ENCODE results near the gene CDH12. TPM values are rescaled to one million over a fixed set of nuclear protein-coding genes. Genes with fewer than 3 reads are reported as not detected.
"Not testable (repeated sequence)": the region's sequence is repeated elsewhere in the genome, so short reads cannot be mapped to it uniquely, and the experiment has no call there.

CDH12 gene
- total and polyA plus RNA-seq, 4 donors, result 5.8 to 29.9 (median 8.2) TPM

GRCh38 chr5:22164910-22165748 is 688.0 kb downstream of the CDH12 start:
- not testable (repeated sequence) for H3K27ac ChIP-seq (ENCODE audit: low read depth, low read length); H3K27me3 ChIP-seq (ENCODE audit: control insufficient read depth, insufficient read depth, low read length); H3K4me3 ChIP-seq (ENCODE audit: low read depth, low read length); H3K36me3 ChIP-seq (ENCODE audit: control insufficient read depth, insufficient read depth, low read length); H3K9me3 ChIP-seq (ENCODE audit: control insufficient read depth, insufficient read depth, low read length); H3K4me1 ChIP-seq (ENCODE audit: control insufficient read depth, insufficient read depth, low read length); DNase-seq (ENCODE audit: low read depth in 4 of 6, low spot score in 6 of 6)
- WGBS (ENCODE audit: insufficient coverage), result no CpG with 5 or more reads among the region's 7 CpGs

- DNase-seq (ENCODE audit: low read depth in 4 of 6, low spot score in 6 of 6); H3K9me3 ChIP-seq (ENCODE audit: control insufficient read depth, insufficient read depth, low read length); H3K27ac ChIP-seq (ENCODE audit: low read depth, low read length); H3K27me3 ChIP-seq (ENCODE audit: control insufficient read depth, insufficient read depth, low read length); H3K4me3 ChIP-seq (ENCODE audit: low read depth, low read length); H3K36me3 ChIP-seq (ENCODE audit: control insufficient read depth, insufficient read depth, low read length); H3K4me1 ChIP-seq (ENCODE audit: control insufficient read depth, insufficient read depth, low read length): not testable (repeated sequence)
- WGBS (ENCODE audit: insufficient coverage), result no CpG with 5 or more reads among the region's 1 CpG
These were observed 696.2 kb downstream of the CDH12 start for GRCh38 chr5:22156953-22157352.

- H3K36me3 ChIP-seq (ENCODE audit: control insufficient read depth, insufficient read depth, low read length); DNase-seq (ENCODE audit: low read depth in 4 of 6, low spot score in 6 of 6); H3K27ac ChIP-seq (ENCODE audit: low read depth, low read length); H3K4me3 ChIP-seq (ENCODE audit: low read depth, low read length); H3K9me3 ChIP-seq (ENCODE audit: control insufficient read depth, insufficient read depth, low read length); H3K4me1 ChIP-seq (ENCODE audit: control insufficient read depth, insufficient read depth, low read length); H3K27me3 ChIP-seq (ENCODE audit: control insufficient read depth, insufficient read depth, low read length): not testable (repeated sequence)
- WGBS (ENCODE audit: insufficient coverage), result 100% methylated on average over 1 of the region's 2 CpGs
These were observed 698.4 kb downstream of the CDH12 start for GRCh38 chr5:22154779-22155178.

GRCh38 chr5:22151801-22152200 is 701.3 kb downstream of the CDH12 start:
- not testable (repeated sequence) for H3K27me3 ChIP-seq (ENCODE audit: control insufficient read depth, insufficient read depth, low read length); H3K4me1 ChIP-seq (ENCODE audit: control insufficient read depth, insufficient read depth, low read length); H3K4me3 ChIP-seq (ENCODE audit: low read depth, low read length); H3K27ac ChIP-seq (ENCODE audit: low read depth, low read length); H3K36me3 ChIP-seq (ENCODE audit: control insufficient read depth, insufficient read depth, low read length); H3K9me3 ChIP-seq (ENCODE audit: control insufficient read depth, insufficient read depth, low read length); DNase-seq (ENCODE audit: low read depth in 4 of 6, low spot score in 6 of 6)
- 84% methylated on average over 3 of the region's 9 CpGs for WGBS (ENCODE audit: insufficient coverage)

GRCh38 chr5:22140418-22140817 is 712.7 kb downstream of the CDH12 start:
- not testable (repeated sequence) for H3K27me3 ChIP-seq (ENCODE audit: control insufficient read depth, insufficient read depth, low read length); H3K9me3 ChIP-seq (ENCODE audit: control insufficient read depth, insufficient read depth, low read length); DNase-seq (ENCODE audit: low read depth in 4 of 6, low spot score in 6 of 6); H3K4me1 ChIP-seq (ENCODE audit: control insufficient read depth, insufficient read depth, low read length); H3K4me3 ChIP-seq (ENCODE audit: low read depth, low read length); H3K27ac ChIP-seq (ENCODE audit: low read depth, low read length); H3K36me3 ChIP-seq (ENCODE audit: control insufficient read depth, insufficient read depth, low read length)
- WGBS (ENCODE audit: insufficient coverage), result no CpG with 5 or more reads among the region's 1 CpG

- H3K36me3 ChIP-seq (ENCODE audit: control insufficient read depth, insufficient read depth, low read length); H3K4me1 ChIP-seq (ENCODE audit: control insufficient read depth, insufficient read depth, low read length); H3K4me3 ChIP-seq (ENCODE audit: low read depth, low read length); H3K27me3 ChIP-seq (ENCODE audit: control insufficient read depth, insufficient read depth, low read length); H3K27ac ChIP-seq (ENCODE audit: low read depth, low read length); H3K9me3 ChIP-seq (ENCODE audit: control insufficient read depth, insufficient read depth, low read length): not testable (repeated sequence)
- peak in 2 of 6 donors; percentile 33 to 80 for DNase-seq (ENCODE audit: low read depth in 4 of 6, low spot score in 6 of 6)
- no CpG with 5 or more reads among the region's 6 CpGs for WGBS (ENCODE audit: insufficient coverage)
These were observed 713.4 kb downstream of the CDH12 start for GRCh38 chr5:22139662-22140300.

GRCh38 chr5:22111320-22111719 is 741.8 kb downstream of the CDH12 start:
- Histone ChIP-seq H3K9me3 (ENCODE audit: control insufficient read depth, insufficient read depth, low read length) (no peaks in the 10 kb centered on the region), H3K4me1 (ENCODE audit: control insufficient read depth, insufficient read depth, low read length) (no peaks in the 10 kb centered on the region), H3K27me3 (ENCODE audit: control insufficient read depth, insufficient read depth, low read length) (no peaks in the 10 kb centered on the region), H3K27ac (ENCODE audit: low read depth, low read length) (no peak overlapping the region), H3K36me3 (ENCODE audit: control insufficient read depth, insufficient read depth, low read length) (no peaks in the 10 kb centered on the region), H3K4me3 (ENCODE audit: low read depth, low read length) (no peak overlapping the region)
- peak in 1 of 6 donors; percentile 13 for DNase-seq (ENCODE audit: low read depth in 4 of 6, low spot score in 6 of 6)
- WGBS (ENCODE audit: insufficient coverage), result no CpG with 5 or more reads among the region's 3 CpGs

DNA sequence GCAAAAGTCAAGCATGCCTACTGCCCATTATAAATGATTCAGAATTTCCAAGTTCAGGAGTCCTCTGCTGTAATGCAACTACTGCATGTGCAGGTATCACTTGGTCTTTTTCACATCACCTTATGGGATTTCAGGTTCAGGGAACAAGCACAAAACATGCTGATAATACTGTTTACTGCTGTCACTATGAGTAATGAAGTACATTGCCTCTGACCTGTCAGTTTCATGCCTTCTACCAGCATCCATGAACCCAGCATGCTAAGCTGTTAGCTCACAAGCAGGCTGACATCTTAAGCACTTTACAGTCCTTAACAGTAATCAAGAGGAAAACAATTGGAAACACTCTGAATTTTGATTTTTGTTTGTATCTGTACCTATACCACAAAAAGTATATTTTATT is 743.8 kb downstream of the CDH12 start:
- no peaks in the 10 kb centered on the region for H3K27me3 ChIP-seq (ENCODE audit: control insufficient read depth, insufficient read depth, low read length)
- no peaks in the 10 kb centered on the region for H3K9me3 ChIP-seq (ENCODE audit: control insufficient read depth, insufficient read depth, low read length)
- H3K27ac ChIP-seq (ENCODE audit: low read depth, low read length), result no peak overlapping the region
- no peaks in the 10 kb centered on the region for H3K4me1 ChIP-seq (ENCODE audit: control insufficient read depth, insufficient read depth, low read length)
- no peaks in the 10 kb centered on the region for H3K36me3 ChIP-seq (ENCODE audit: control insufficient read depth, insufficient read depth, low read length)
- H3K4me3 ChIP-seq (ENCODE audit: low read depth, low read length), result no peak overlapping the region
- no peak for DNase-seq (ENCODE audit: low read depth in 4 of 6, low spot score in 6 of 6)

GRCh38 chr5:22108545-22108944 is 744.6 kb downstream of the CDH12 start:
- Histone ChIP-seq H3K27ac (ENCODE audit: low read depth, low read length) (no peak overlapping the region), H3K36me3 (ENCODE audit: control insufficient read depth, insufficient read depth, low read length) (no peaks in the 10 kb centered on the region), H3K27me3 (ENCODE audit: control insufficient read depth, insufficient read depth, low read length) (no peaks in the 10 kb centered on the region), H3K9me3 (ENCODE audit: control insufficient read depth, insufficient read depth, low read length) (no peaks in the 10 kb centered on the region), H3K4me1 (ENCODE audit: control insufficient read depth, insufficient read depth, low read length) (no peaks in the 10 kb centered on the region), H3K4me3 (ENCODE audit: low read depth, low read length) (no peak overlapping the region)
- no peak for DNase-seq (ENCODE audit: low read depth in 4 of 6, low spot score in 6 of 6)

DNA sequence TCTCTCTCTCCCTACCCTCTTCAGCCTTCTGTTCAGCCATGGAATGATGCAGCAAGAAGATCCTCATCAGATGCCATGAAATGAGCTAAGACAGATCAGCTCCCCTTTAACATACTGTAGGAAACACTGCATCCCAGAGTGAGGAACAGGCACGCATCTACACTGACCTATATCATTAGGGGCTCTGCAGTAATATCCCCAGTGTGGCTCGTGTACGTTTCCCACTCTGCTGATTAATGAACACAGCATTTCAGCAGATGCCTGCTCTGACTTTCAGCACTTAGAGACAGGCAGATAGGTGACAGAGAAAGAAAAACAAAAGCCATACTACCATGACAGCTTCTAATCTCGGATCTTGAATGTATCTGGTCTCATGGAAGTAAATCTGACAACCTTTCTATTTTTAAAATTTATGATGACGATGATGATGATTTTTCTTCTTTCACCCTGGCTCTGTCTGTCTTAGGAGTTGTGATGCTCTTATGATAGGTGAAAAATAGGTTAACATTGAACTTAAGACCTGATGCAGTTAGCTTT is 750.3 kb downstream of the CDH12 start:
- no peaks in the 10 kb centered on the region for H3K4me1 ChIP-seq (ENCODE audit: control insufficient read depth, insufficient read depth, low read length)
- H3K9me3 ChIP-seq (ENCODE audit: control insufficient read depth, insufficient read depth, low read length), result no peaks in the 10 kb centered on the region
- WGBS (ENCODE audit: insufficient coverage), result 73% methylated on average over 3 of the region's 5 CpGs
- DNase-seq (ENCODE audit: low read depth in 4 of 6, low spot score in 6 of 6), result peak in 1 of 6 donors; percentile 44
- no peak overlapping the region for H3K27ac ChIP-seq (ENCODE audit: low read depth, low read length)
- H3K36me3 ChIP-seq (ENCODE audit: control insufficient read depth, insufficient read depth, low read length), result no peaks in the 10 kb centered on the region
- H3K27me3 ChIP-seq (ENCODE audit: control insufficient read depth, insufficient read depth, low read length), result no peaks in the 10 kb centered on the region
- no peak overlapping the region for H3K4me3 ChIP-seq (ENCODE audit: low read depth, low read length)
